NCI-H2171 treated with DMSO at 0.1 percent for 48 hours (cell line): ENCODE data around the gene TCF7.
"Not testable (repeated sequence)": the region's sequence is repeated elsewhere in the genome, so short reads cannot be mapped to it uniquely, and the experiment has no call there.

Experiments used
- DNase-seq: peaks from one replicate; lab custom pipeline; 2025; lab: John Stamatoyannopoulos, UW

Gene TCF7

GRCh38 chr5:134145041-134145757, 30.7 kb downstream of the TCF7 start:
- DNase-seq = no peak

DNA sequence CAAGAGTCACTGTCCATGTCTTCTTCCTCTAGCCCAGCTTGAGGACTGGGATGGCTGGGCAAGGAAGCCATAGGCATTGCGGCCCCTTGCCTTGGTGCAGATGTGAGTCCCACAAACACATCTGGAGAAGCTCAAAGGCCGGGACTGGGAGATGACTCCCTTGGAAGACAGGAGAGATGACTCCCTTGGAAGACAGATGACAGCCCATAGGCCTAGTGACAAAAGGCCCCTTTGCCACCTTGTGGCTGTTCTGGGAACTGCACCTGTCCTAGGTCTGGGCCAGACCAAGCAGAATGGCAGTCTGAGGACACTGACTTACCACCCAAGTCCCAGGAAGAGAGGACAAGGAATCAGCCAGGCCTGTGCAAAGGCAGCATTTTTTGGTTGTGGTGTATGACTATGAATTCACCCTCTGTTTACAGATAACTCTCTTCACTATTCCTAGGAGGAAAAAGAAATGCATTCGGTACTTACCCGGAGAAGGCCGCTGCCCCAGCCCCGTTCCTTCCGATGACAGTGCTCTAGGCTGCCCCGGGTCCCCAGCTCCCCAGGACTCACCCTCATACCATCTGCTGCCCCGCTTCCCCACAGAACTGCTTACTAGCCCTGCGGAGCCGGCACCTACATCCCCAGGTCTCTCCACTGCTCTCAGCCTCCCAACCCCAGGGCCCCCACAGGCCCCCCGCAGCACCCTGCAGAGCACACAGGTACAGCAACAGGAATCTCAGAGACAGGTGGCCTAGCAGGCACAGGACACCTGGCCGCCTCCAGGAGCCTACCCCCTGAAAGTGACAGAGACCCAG, 31.5 kb downstream of the TCF7 start:
- DNase-seq = peak; percentile 33

DNA sequence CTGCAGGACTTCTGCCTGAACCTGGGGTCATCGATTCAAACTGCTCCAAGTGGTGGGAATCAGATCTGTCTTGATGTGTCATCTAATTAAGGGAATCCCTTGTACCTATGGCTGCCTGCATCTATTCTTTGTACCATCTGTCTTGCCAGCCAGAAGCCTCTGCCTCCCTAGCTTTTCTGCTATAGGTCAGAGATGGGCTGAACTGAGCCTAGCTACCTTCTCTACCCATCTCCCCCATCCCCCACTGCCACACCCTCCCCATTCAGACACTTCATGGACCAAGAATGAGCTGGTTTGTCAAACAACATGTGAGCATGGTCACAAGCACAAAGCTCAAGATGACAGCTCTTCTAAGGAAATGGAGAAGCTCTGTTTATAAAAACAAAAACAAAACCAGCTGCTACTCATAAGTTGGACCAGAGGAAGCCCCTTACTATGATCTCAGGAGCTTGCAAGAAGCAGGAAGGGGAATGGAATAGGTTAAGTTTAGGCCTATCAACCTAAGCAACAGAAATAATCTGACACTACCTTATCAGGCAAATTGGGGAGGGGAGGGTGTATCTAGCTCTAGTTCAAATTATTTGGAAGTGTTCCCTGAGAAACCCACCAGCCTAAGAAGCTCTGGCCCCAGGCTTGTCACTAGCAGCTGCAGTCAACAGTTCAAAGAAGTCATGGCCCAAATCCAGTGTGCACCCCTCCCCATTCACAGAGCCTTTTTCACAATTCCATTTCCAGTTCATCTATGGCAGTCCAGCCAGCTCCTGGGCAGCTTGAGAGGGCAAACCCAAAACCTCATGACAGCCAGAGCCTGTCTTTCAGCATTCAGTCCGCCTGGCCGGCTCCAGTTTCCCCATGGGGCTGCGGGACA, 32.4 kb downstream of the TCF7 start:
- DNase-seq = no peak

DNA sequence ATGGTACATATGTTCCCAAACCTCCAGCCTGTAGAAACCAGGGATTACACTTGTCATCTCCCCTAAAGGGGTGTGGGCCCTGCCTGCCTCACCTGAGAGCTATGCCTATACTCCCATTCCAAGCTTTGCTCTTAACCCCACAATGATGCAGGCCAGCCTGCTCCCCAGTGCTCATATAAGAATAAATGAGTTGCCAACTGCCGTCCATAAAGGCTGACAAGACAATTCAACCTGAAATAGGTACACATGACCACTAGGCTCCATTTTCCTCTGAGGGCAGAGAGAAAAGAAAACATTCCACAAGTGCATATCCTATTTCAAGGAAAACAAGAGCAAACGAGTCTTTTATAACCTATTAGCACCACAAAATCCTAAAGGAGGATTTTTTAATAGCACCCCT, 33.8 kb downstream of the TCF7 start:
- no peak for DNase-seq

DNA sequence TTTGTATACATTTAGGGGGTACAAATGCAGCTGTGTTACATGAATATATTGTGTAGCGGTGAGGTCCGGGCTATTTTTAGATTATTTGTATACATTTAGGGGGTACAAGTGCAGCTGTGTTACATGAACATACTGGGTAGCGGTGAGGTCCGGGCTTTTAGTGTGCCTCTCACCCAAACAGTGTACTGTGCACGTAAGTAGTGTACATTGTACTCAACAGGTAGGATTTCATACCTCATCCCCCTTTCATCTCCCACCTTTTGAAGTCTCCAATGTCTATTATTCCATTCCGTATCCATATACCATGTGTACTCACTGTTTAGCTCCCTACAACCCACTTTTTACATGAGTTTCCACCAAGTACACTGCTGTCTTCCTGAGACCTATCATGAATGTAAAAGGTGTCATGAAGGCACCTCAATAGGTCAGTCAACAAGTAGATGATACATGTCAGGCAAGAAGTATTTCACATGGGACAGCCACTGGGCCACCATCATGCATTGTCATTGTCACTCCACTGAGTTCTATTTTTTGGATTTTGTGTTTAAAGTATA, 34.6 kb downstream of the TCF7 start:
- DNase-seq = no peak

DNA sequence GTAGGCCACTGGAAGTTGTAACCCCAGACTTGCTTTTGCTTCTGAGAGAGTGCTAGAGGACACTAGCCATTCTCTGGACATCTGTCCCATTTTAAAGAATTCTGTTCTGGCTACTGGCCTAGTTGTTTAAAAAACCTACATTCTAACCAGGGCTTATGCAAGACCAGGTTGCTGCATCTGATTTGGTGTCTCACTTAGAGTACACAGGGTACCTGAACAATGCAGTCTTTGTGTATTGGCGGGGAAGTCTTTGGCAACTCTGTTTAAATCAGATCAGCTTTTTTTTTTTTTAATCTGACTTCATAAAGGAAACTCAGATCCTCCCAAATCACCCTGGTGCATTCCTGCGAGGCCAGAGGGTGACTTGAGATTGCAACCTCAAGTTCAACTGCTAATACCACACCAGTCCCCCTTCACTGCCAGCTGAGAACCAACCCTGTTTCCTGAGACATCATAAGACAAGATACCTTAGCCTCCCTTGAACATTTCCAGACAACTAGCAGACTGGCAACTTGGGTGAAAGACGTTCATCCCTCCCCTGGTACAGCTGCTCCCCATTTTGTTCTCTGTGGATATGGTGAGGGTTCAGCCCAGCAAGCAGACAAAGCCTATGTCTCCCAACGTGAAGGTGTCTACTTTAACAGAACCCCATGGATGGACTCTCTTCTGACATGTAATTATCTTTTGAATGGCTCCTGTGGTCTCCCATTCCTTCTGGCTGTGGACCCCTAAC, 35.3 kb downstream of the TCF7 start:
- no peak for DNase-seq

- no peak for DNase-seq
These were observed 37.2 kb downstream of the TCF7 start for GRCh38 chr5:134151723-134152122.

- DNase-seq = not testable (repeated sequence)
These were observed 37.8 kb downstream of the TCF7 start for GRCh38 chr5:134152173-134152832.

DNA sequence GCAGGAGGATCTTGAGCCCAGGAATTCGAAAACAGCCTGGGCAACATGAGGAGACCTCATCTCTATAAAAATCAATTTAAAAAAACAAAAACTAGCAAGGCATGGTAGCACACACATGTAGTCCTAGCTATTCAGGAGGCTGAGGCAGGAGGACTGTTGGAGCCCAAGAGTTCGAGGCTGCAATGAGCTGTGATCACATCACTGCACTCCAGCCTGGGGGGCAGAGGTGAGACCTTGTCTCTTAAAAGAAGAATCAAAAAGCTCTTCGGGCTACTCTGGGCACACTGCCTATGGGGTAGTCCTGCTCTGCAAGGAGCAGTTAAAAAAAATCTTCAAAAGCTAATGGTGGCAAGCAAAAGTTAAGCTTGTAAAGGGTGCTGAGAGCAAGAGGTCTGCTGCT, 38.8 kb downstream of the TCF7 start:
- DNase-seq = no peak

DNA sequence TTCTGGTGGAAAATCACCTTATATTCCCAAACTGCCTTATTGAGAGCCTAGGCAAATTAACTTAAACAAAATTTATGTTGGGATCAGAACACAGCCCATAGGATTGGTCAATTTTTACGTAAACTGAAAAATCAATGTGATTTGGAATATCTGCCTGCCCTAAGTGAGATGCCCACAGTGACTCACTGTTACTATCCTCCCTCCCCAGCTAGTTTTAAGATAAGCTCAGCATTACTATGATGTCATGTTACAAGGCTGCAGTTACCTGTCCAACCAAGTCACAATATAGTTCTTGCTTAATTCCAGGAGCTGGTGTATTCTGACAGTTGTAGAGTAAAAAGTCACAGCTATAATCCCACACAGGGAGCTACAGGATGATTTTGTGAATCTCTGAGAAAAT, 39.2 kb downstream of the TCF7 start:
- no peak for DNase-seq

- no peak for DNase-seq
These were observed 47.3 kb downstream of the TCF7 start for GRCh38 chr5:134161513-134162395.

DNA sequence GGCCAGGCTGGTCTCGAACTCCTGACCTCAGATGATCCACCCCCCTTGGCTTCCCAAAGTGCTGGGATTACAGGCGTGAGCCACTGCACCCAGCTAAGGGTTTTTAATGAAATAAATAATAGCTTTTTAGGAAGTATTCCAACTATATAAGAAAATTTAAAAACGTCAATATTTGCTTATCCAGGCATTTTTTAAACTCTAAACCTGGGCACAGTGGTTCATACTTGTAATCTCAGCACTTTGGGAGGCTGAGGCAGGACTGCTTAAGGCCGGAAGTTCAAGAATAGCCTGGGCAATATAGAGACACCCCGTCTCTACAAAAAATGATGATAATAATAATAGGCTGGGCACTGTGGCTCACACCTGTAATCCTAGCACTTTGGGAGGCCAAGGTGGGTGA, 48.1 kb downstream of the TCF7 start:
- DNase-seq = no peak

DNA sequence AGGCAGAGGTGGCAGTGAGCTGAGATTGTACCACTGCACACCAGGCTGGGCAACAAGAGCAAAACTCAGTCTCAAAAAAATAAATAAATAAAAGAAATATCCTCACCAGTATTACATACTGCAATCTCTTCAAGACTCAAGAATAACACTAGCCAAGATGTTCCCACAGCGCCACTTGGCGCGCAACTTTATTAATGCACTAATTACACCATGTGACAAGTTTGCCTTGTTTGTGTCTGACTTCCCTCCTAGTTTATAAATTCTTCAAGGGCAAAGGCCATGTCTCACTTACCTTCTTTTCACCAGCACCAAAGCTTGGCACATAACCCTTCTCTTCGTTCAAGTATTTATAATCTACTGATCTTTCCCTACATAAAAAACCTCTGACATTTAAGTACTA, 57.5 kb downstream of the TCF7 start:
- DNase-seq = no peak

DNA sequence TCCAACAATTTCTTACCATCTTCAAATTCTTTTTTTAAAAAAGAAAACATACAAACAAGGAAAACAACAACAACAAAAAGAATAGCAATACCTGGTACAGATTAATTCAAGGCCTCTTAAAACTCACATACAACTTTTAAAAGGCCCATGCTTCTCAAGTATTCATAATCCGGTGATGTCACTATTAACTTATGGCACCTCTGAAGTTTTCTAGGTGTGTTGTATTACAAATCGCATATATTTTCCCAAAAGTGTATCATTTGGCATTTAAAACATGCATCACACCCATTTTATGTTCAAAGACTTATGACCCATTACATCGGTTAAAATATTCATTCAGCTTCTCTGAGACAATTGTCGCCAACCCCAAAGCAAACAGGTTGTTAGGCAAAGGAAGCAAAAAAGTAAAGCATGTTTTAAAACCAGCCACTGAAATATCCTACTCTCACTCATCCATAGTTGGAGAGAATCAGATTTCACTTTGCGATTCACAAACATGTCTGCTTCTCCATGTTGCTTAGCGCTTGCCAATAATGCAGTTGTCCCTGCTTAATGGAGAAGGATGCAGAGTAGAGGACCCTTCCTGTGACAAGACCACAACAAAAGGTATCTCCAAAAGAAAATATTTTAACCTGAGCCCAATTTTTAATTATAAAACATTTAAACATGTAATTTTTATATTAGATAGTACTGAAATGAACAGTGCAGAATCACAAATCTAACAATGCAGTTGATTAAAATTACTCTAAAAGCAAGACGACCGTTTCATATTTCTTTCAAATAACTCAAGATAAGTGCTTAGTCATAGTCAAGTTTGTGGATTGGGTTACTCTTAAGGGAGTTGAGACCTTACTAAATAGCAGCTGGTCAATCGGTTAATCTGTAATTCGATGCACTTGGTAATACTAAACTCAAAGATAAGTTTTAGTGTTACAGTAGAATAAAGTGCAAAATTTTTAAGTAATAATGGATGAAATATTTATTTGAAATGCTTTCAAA, 60.7 kb downstream of the TCF7 start:
- peak; percentile 22 for DNase-seq

- no peak for DNase-seq
These were observed 61.5 kb downstream of the TCF7 start for GRCh38 chr5:134175921-134176510.

DNA sequence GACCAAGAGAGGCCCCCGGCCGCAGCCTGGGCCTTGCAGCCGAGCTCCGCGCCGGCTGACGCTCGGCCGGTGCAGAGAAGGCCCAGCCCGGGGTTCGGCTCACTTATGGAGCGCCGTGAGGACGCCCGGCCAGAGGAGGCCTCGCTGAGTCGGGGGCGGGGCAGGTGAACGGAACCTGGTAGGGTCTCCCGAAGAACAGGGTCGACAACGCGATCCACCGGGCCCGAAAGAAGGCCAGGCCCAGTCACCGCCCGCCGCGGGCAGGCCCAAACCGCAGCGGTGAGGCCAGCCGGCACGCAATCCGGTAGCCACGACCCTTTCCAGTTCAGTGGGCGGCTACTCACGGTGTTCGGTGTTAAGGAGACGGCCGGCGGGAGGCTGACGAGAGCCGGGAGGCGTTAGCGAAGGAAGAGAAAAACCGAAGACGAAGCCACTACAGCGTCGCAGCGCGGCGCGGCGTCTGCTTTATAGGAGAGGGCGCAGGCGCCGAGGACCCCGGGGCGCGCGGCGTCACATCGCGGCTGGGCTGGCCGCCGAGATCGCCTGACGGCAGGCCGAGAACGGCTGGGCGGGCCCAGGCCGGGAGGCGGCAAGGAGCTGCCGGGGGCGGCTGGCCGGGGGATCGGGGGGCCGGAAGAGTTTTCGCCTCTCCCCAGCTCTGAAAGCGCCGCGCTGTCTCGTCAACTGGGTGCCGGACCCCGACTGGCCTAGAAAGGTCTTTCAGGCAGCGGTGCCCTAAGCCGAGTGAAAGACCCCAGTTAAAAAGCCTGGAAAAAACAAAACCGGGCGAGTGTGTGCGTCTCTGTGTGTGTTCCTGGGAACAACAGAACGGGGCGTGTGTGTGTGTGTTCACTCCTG, 62.3 kb downstream of the TCF7 start, which contains the start of gene SKP1:
Gene SKP1 (minus strand): TSS at position 440 of the 858 bp plus-strand sequence. CDS start 2,928 bp downstream, outside the sequence.
- DNase-seq = peak; percentile 61
